Ishikawa (cell line): Measurements from ENCODE around the gene NUDT17.

ENCODE experiments used
- CEBPB ChIP-seq: IDR thresholded peaks from 2 replicates; pipeline ENCODE4 v1.6.1; 2012
- CREB1 ChIP-seq: IDR thresholded peaks from 2 replicates; pipeline ENCODE4 v1.6.1; 2012; ENCODE audit warnings: low read depth
- EGR1 ChIP-seq: IDR thresholded peaks from 2 replicates; pipeline ENCODE4 v1.6.1; 2012
- EP300 ChIP-seq: IDR thresholded peaks from 2 replicates; pipeline ENCODE4 v1.6.1; 2012; ENCODE audit warnings: borderline replicate concordance
- FOXM1 ChIP-seq: IDR thresholded peaks from 2 replicates; pipeline ENCODE4 v1.6.1; 2012; ENCODE audit warnings: low read depth, borderline replicate concordance
- MAX ChIP-seq: IDR thresholded peaks from 2 replicates; pipeline ENCODE4 v1.6.1; 2012
- NFIC ChIP-seq: IDR thresholded peaks from 2 replicates; pipeline ENCODE4 v1.6.1; 2012
- RAD21 ChIP-seq: IDR thresholded peaks from 2 replicates; pipeline ENCODE4 v1.6.1; 2012; ENCODE audit warnings: low read depth
- REST ChIP-seq: IDR thresholded peaks from 2 replicates; pipeline ENCODE4 v1.6.1; 2012; ENCODE audit warnings: low read depth, mild to moderate bottlenecking
- TAF1 ChIP-seq: IDR thresholded peaks from 2 replicates; pipeline ENCODE4 v1.6.1; 2012; ENCODE audit warnings: low read depth, mild to moderate bottlenecking
- TCF12 ChIP-seq: IDR thresholded peaks from 2 replicates; pipeline ENCODE4 v1.6.1; 2012; ENCODE audit warnings: low read depth
- TEAD4 ChIP-seq: IDR thresholded peaks from 2 replicates; pipeline ENCODE4 v1.6.1; 2012
- USF1 ChIP-seq: IDR thresholded peaks from 2 replicates; pipeline ENCODE4 v1.6.1; 2012
- YY1 ChIP-seq: IDR thresholded peaks from 2 replicates; pipeline ENCODE4 v1.6.1; 2012; ENCODE audit warnings: low read depth
- ZBTB7A ChIP-seq: IDR thresholded peaks from 2 replicates; pipeline ENCODE4 v1.6.1; 2012; ENCODE audit warnings: low read depth

Gene NUDT17, protein sequence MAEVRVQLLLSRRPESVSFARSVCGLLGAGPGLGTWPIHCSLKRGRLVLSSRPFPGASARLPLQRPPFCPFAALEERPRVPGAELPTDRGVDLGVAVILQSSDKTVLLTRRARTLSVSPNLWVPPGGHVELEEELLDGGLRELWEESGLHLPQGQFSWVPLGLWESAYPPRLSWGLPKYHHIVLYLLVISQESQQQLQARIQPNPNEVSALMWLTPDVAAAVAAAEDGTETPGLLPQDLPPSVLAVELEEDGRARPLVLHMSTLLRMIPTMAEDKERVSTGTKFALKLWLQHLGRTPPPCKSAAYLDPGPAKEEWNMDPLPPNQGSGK

DNA sequence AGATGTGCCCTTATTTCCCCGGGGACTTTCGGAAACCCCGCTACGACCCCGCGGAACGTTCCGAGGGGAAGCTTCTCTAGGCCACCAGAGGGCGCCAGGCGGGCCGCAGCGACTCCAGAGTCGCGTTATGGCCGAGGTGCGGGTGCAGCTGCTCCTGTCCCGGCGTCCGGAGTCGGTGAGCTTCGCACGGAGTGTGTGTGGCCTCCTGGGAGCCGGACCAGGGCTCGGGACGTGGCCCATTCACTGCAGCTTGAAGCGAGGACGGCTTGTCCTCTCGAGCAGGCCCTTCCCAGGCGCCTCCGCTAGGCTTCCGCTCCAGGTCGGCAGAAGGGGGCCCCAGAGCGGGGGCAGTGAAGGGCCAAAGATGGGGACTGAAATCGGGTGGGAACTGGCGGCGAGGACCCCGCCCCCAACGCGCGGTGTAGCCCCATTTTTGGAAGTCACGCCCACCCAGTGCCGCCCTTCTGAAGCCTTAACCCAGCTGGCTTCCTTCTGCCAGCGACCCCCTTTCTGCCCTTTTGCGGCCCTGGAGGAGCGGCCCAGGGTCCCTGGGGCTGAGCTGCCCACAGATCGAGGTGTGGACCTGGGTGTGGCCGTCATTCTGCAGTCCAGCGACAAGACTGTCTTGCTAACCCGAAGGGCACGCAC, at the start of gene NUDT17:
Gene NUDT17, plus strand, starts transcription at position 117 of the 648 bp plus-strand sequence. Its CDS starts 11 bp downstream, at position 128.
- TF ChIP-seq CREB1: no peak
- no peak for TF ChIP-seq REST
- TF ChIP-seq YY1: peak; percentile 83
- TF ChIP-seq RAD21: peak; percentile 59; the same call in 1 of the 2 replicates
- no peak for TF ChIP-seq EGR1
- TF ChIP-seq CEBPB: no peak
- TF ChIP-seq MAX: peak; percentile 46; the same call in 1 of the 2 replicates
- peak; percentile 21; the same call in 1 of the 2 replicates for TF ChIP-seq TAF1
- no peak for TF ChIP-seq USF1
- peak; percentile 54 for TF ChIP-seq ZBTB7A
- no peak; the same call in 1 of the 2 replicates for TF ChIP-seq TEAD4
- no peak for TF ChIP-seq FOXM1
- no peak for TF ChIP-seq EP300
- TF ChIP-seq TCF12: no peak
- TF ChIP-seq NFIC: no peak

DNA sequence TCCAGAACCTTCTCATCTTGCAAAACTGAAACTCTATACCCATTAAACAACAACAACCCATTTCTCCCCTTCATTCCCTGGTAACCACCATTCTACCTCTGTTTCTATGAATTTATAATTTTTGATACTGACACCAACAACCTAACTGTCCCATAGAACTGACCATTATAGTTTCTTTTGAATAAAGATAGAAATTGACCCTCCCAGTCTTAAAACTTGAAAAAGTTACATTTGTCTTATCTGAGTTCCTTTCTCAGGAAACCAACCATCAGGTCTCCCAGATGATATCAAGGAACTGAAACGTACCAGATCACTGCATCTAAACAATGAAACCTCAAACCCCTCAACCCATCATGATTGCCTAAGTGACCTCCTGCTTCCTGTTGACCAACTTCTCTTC, 48.7 kb upstream of the NUDT17 start:
- TF ChIP-seq NFIC (no peak), TEAD4 (no peak), EP300 (no peak), CEBPB (no peak), TCF12 (no peak), ZBTB7A (no peak), CREB1 (no peak), REST (no peak), YY1 (no peak), USF1 (no peak), RAD21 (no peak), EGR1 (no peak)

DNA sequence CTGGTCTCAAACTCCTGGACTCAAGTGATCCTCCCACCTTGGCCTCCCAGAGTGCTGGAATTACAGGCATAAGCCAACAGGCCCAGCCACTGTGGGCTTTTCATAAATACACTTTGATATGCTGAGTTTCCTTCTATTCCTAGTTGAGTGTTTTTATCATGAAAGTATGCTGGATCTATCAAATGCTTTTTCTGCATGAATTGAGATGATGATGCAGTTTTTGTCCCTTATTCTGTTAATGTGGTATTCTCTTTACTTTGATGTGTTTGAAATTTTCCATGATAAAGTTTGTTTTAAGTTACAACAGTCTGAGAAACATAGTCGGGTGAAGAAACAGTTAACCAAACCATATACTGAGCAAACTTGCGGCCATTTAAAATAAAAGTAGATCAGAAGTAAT, 45.6 kb upstream of the NUDT17 start:
- TF ChIP-seq TAF1: no peak
- TF ChIP-seq FOXM1: no peak
- TF ChIP-seq USF1: no peak
- TF ChIP-seq CREB1: no peak
- no peak for TF ChIP-seq RAD21
- no peak for TF ChIP-seq EP300
- TF ChIP-seq EGR1: no peak
- no peak for TF ChIP-seq ZBTB7A
- TF ChIP-seq TCF12: no peak
- TF ChIP-seq TEAD4: no peak
- TF ChIP-seq REST: no peak
